Nephron (organoid): ENCODE data around the gene EPB41L3.

Experiments used
- H3K27ac Mint-ChIP-seq, 3 experiments: 2 replicates each; pipeline ENCODE4 v1.8.0; 2020; ENCODE audit warnings: mixed read lengths in 3 of 3, mild to moderate bottlenecking in 2 of 3, moderate library complexity in 1 of 3
- H3K27me3 Mint-ChIP-seq: 2 replicates; pipeline ENCODE4 v1.8.0; 2021; ENCODE audit warnings: low read depth, mild to moderate bottlenecking, moderate library complexity, mixed read lengths
- H3K36me3 Mint-ChIP-seq: 2 replicates; pipeline ENCODE4 v1.8.0; 2020; ENCODE audit warnings: low read depth, mixed read lengths
- H3K4me1 Mint-ChIP-seq: 2 replicates; pipeline ENCODE4 v1.8.0; 2020; ENCODE audit warnings: mixed read lengths
- H3K4me3 Mint-ChIP-seq, 3 experiments: 2 replicates each; pipeline ENCODE4 v1.8.0; 2020; ENCODE audit warnings: mild to moderate bottlenecking in 3 of 3, mixed read lengths in 3 of 3, moderate library complexity in 2 of 3
- H3K9me3 Mint-ChIP-seq: 2 replicates; pipeline ENCODE4 v1.8.0; 2020; ENCODE audit warnings: mixed read lengths
- CTCF ChIP-seq, 3 experiments: fragments of 200-600 bp; sonication (generic); IDR thresholded peaks; one replicate each; pipeline ENCODE4 v1.5.0; 2021; ENCODE audit warnings: antibody characterized with exemption in 3 of 3; ENCODE audit not compliant: unreplicated experiment in 3 of 3

EPB41L3 gene

GRCh38 chr18:5451150-5451549, 92.6 kb downstream of the EPB41L3 start:
- H3K36me3 Mint-ChIP-seq: no peaks in the 10 kb centered on the region
- H3K4me1 Mint-ChIP-seq: no peaks in the 10 kb centered on the region
- no peaks in the 10 kb centered on the region for H3K27me3 Mint-ChIP-seq
- no peak overlapping the region for H3K4me3 Mint-ChIP-seq
- no peak overlapping the region for H3K27ac Mint-ChIP-seq
- no peaks in the 10 kb centered on the region for H3K9me3 Mint-ChIP-seq
- TF ChIP-seq CTCF (IDR thresholded peaks at IDR 0.05; ENCODE audit: unreplicated experiment in 3 of 3): no peak

- Mint-ChIP-seq H3K27me3 (no peaks in the 10 kb centered on the region), H3K27ac (no peak overlapping the region), H3K9me3 (no peaks in the 10 kb centered on the region), H3K4me1 (no peaks in the 10 kb centered on the region), H3K36me3 (no peaks in the 10 kb centered on the region), H3K4me3 (no peak overlapping the region)
- no peak for TF ChIP-seq CTCF (IDR thresholded peaks at IDR 0.05; ENCODE audit: unreplicated experiment in 3 of 3)
Measured at GRCh38 chr18:5449858-5450509, 93.8 kb downstream of the EPB41L3 start.

- H3K36me3 Mint-ChIP-seq: no peaks in the 10 kb centered on the region
- H3K9me3 Mint-ChIP-seq: no peaks in the 10 kb centered on the region
- no peaks in the 10 kb centered on the region for H3K4me1 Mint-ChIP-seq
- no peak overlapping the region for H3K4me3 Mint-ChIP-seq
- no peak for TF ChIP-seq CTCF (IDR thresholded peaks at IDR 0.05; ENCODE audit: unreplicated experiment in 3 of 3)
- no peaks in the 10 kb centered on the region for H3K27me3 Mint-ChIP-seq
- no peak overlapping the region for H3K27ac Mint-ChIP-seq
Measured at GRCh38 chr18:5447442-5447841, 96.4 kb downstream of the EPB41L3 start.

GRCh38 chr18:5444847-5445246, 99.0 kb downstream of the EPB41L3 start:
- Mint-ChIP-seq H3K9me3 (no peaks in the 10 kb centered on the region), H3K27me3 (no peaks in the 10 kb centered on the region), H3K4me3 (no peak overlapping the region), H3K27ac (no peak overlapping the region), H3K4me1 (no peaks in the 10 kb centered on the region), H3K36me3 (no peaks in the 10 kb centered on the region)
- TF ChIP-seq CTCF (IDR thresholded peaks at IDR 0.05; ENCODE audit: unreplicated experiment in 3 of 3): no peak

GRCh38 chr18:5444269-5444668, 99.5 kb downstream of the EPB41L3 start:
- Mint-ChIP-seq H3K4me1 (no peaks in the 10 kb centered on the region), H3K36me3 (no peaks in the 10 kb centered on the region), H3K27ac (no peak overlapping the region), H3K27me3 (no peaks in the 10 kb centered on the region), H3K4me3 (no peak overlapping the region), H3K9me3 (no peaks in the 10 kb centered on the region)
- TF ChIP-seq CTCF (IDR thresholded peaks at IDR 0.05; ENCODE audit: unreplicated experiment in 3 of 3): no peak

- peaks cover 10% of the 10 kb centered on the region for H3K36me3 Mint-ChIP-seq
- H3K4me1 Mint-ChIP-seq: no peaks in the 10 kb centered on the region
- H3K27me3 Mint-ChIP-seq: no peaks in the 10 kb centered on the region
- H3K4me3 Mint-ChIP-seq: no peak overlapping the region
- no peak for TF ChIP-seq CTCF (IDR thresholded peaks at IDR 0.05; ENCODE audit: unreplicated experiment in 3 of 3)
- no peak overlapping the region for H3K27ac Mint-ChIP-seq
- no peaks in the 10 kb centered on the region for H3K9me3 Mint-ChIP-seq
Measured at GRCh38 chr18:5439986-5440696, 103.7 kb downstream of the EPB41L3 start.
